ENCODE results near the gene ARHGAP15. TPM values are rescaled to one million over a fixed set of nuclear protein-coding genes. Genes with fewer than 3 reads are reported as not detected.
"Not testable (repeated sequence)": the region's sequence is repeated elsewhere in the genome, so short reads cannot be mapped to it uniquely, and the experiment has no call there.

The ARHGAP15 gene
- total RNA-seq, 2 donors from 2014 or later = 0.41 to 4.3 TPM

GRCh38 chr2:143535802-143536201 is 406.6 kb downstream of the ARHGAP15 start:
- Histone ChIP-seq H3K27me3 (replicated peaks; ENCODE audit: insufficient read depth) (no peaks in the 10 kb centered on the region), H3K27ac (no peak overlapping the region), H3K36me3 (no peaks in the 10 kb centered on the region), H3K4me1 (replicated peaks) (no peaks in the 10 kb centered on the region), H3K9me3 (no peaks in the 10 kb centered on the region), H3K4me3 (no peak overlapping the region)
- WGBS = 91% methylated on average over 2 of the region's 2 CpGs
- DNase-seq (ENCODE audit: low spot score) = no peak
- intact Hi-C loops (cut with DNase I) = no loop called here
- no peak for TF ChIP-seq POLR2AphosphoS5 (IDR thresholded peaks at IDR 0.05)
- no peak for TF ChIP-seq CTCF (IDR thresholded peaks at IDR 0.05)
- no peak for TF ChIP-seq POLR2A (IDR thresholded peaks at IDR 0.05)

GRCh38 chr2:143541899-143542298 is 412.7 kb downstream of the ARHGAP15 start:
- DNase-seq (ENCODE audit: low spot score); intact Hi-C loops (cut with DNase I); H3K9me3 ChIP-seq; H3K27me3 ChIP-seq (replicated peaks; ENCODE audit: insufficient read depth); H3K4me1 ChIP-seq (replicated peaks); H3K4me3 ChIP-seq; H3K27ac ChIP-seq; H3K36me3 ChIP-seq: not testable (repeated sequence)
- 96% methylated on average over 11 of the region's 11 CpGs for WGBS

GRCh38 chr2:143545059-143545948 is 416.1 kb downstream of the ARHGAP15 start:
- Histone ChIP-seq H3K4me1 (replicated peaks) (no peaks in the 10 kb centered on the region), H3K27ac (no peak overlapping the region), H3K27me3 (replicated peaks; ENCODE audit: insufficient read depth) (no peaks in the 10 kb centered on the region), H3K9me3 (no peaks in the 10 kb centered on the region), H3K4me3 (no peak overlapping the region), H3K36me3 (no peaks in the 10 kb centered on the region)
- DNase-seq (ENCODE audit: low spot score) = no peak
- TF ChIP-seq POLR2A (IDR thresholded peaks at IDR 0.05) (no peak), CTCF (IDR thresholded peaks at IDR 0.05) (no peak), POLR2AphosphoS5 (IDR thresholded peaks at IDR 0.05) (no peak)
- intact Hi-C loops (cut with DNase I) = no loop called here
- WGBS = 43% methylated on average over 7 of the region's 7 CpGs

GRCh38 chr2:143545949-143546255 is 416.7 kb downstream of the ARHGAP15 start:
- Histone ChIP-seq H3K36me3 (no peaks in the 10 kb centered on the region), H3K27me3 (replicated peaks; ENCODE audit: insufficient read depth) (no peaks in the 10 kb centered on the region), H3K4me1 (replicated peaks) (no peaks in the 10 kb centered on the region), H3K4me3 (no peak overlapping the region), H3K9me3 (no peaks in the 10 kb centered on the region), H3K27ac (no peak overlapping the region)
- 16% methylated on average over 4 of the region's 4 CpGs for whole genome bisulfite sequencing
- intact Hi-C loops (cut with DNase I) = no loop called here
- DNase-seq (ENCODE audit: low spot score) = no peak
- no peak for TF ChIP-seq CTCF (IDR thresholded peaks at IDR 0.05)
- TF ChIP-seq POLR2A (IDR thresholded peaks at IDR 0.05) = no peak
- TF ChIP-seq POLR2AphosphoS5 (IDR thresholded peaks at IDR 0.05) = no peak

GRCh38 chr2:143548032-143548431 is 418.8 kb downstream of the ARHGAP15 start:
- H3K27ac ChIP-seq = no peak overlapping the region
- no peaks in the 10 kb centered on the region for H3K4me1 ChIP-seq (replicated peaks)
- 66% methylated on average over 2 of the region's 2 CpGs for WGBS
- H3K9me3 ChIP-seq = no peaks in the 10 kb centered on the region
- TF ChIP-seq POLR2AphosphoS5 (IDR thresholded peaks at IDR 0.05) = no peak
- TF ChIP-seq CTCF (IDR thresholded peaks at IDR 0.05) = no peak
- TF ChIP-seq POLR2A (IDR thresholded peaks at IDR 0.05) = no peak
- intact Hi-C loops (cut with DNase I) = no loop called here
- H3K4me3 ChIP-seq = no peak overlapping the region
- DNase-seq (ENCODE audit: low spot score) = no peak
- H3K27me3 ChIP-seq (replicated peaks; ENCODE audit: insufficient read depth) = no peaks in the 10 kb centered on the region
- no peaks in the 10 kb centered on the region for H3K36me3 ChIP-seq
